ENCODE results near the gene ACKR2. TPM values are rescaled to one million over a fixed set of nuclear protein-coding genes. Genes with fewer than 3 reads are reported as not detected.

The ACKR2 gene
- total RNA-seq, 1 experiment from 2014 or later = not detected

GRCh38 chr3:42864321-42864950 lies 55.2 kb downstream of the ACKR2 start:
- no peak overlapping the region for H2BK15ac ChIP-seq (ENCODE audit: low read depth, low read length)
- H4K20me1 ChIP-seq (ENCODE audit: control insufficient read depth, insufficient read depth, insufficient read length) = no peaks in the 10 kb centered on the region
- H3K4me2 ChIP-seq (ENCODE audit: insufficient read depth, insufficient read length, low read length) = no peak overlapping the region
- TF ChIP-seq CTCF (conservative IDR thresholded peaks at IDR 0.05) = no peak
- peaks cover 22% of the 10 kb centered on the region for H3K27me3 Mint-ChIP-seq (ENCODE audit: low read depth)
- WGBS (ENCODE audit: extremely low coverage, insufficient read length, low lambda C conversion rate) = no CpG with 5 or more reads among the region's 15 CpGs
- H2BK120ac ChIP-seq (ENCODE audit: low read depth, low read length, poor library complexity, severe bottlenecking) = no peak overlapping the region
- no peak overlapping the region for H3K23ac ChIP-seq (ENCODE audit: insufficient read length, low read depth, low read length)
- no peaks in the 10 kb centered on the region for H3K4me1 Mint-ChIP-seq
- H3K36me3 Mint-ChIP-seq (ENCODE audit: insufficient read depth in 1 of 3, low read depth in 3 of 3) = no peaks in the 10 kb centered on the region
- no peaks in the 10 kb centered on the region for H3K79me2 ChIP-seq (ENCODE audit: insufficient read depth, low read length)
- H3K27ac Mint-ChIP-seq = no peak overlapping the region
- H3K27me3 ChIP-seq (ENCODE audit: insufficient read depth, low read length) = no peaks in the 10 kb centered on the region
- H2AK5ac ChIP-seq (ENCODE audit: insufficient read length, low read length) = no peak overlapping the region
- H3K56ac ChIP-seq (ENCODE audit: insufficient read length, low read depth, low read length) = no peak overlapping the region
- H2BK12ac ChIP-seq (ENCODE audit: insufficient read length, low read depth, low read length) = no peak overlapping the region
- H3K4me3 Mint-ChIP-seq = no peak overlapping the region
- no peak overlapping the region for H2AFZ ChIP-seq (ENCODE audit: low read length)
- no peaks in the 10 kb centered on the region for H3K23me2 ChIP-seq (ENCODE audit: insufficient read length, low read depth, low read length, poor library complexity, severe bottlenecking)
- no peak overlapping the region for H3T11ph ChIP-seq (ENCODE audit: low read length)
- no peak for DNase-seq
- no peaks in the 10 kb centered on the region for H3K9me3 ChIP-seq (ENCODE audit: control insufficient read depth, low read depth, low read length)
- no peak overlapping the region for H3K4ac ChIP-seq (ENCODE audit: low read depth, low read length)
- no peak overlapping the region for H3K14ac ChIP-seq (ENCODE audit: insufficient read depth, low read length)
- H3K9ac ChIP-seq (ENCODE audit: extremely low read depth, insufficient read length, low read length) = no peak overlapping the region
- H3K9me3 Mint-ChIP-seq = peaks cover 0 to 4% of the 10 kb centered on the region in 2 experiments; a peak in 1 of 5 replicates
- no peak overlapping the region for H4K91ac ChIP-seq (ENCODE audit: insufficient read length, low read depth, low read length)
- no peak overlapping the region for H3K18ac ChIP-seq (ENCODE audit: insufficient read length, low read depth, low read length)
- H4K5ac ChIP-seq (ENCODE audit: insufficient read length, low read depth, low read length) = no peak overlapping the region
- H3K79me1 ChIP-seq (ENCODE audit: insufficient read depth, low read depth, low read length, poor library complexity, severe bottlenecking) = no peaks in the 10 kb centered on the region
- H3K27ac ChIP-seq (ENCODE audit: insufficient read length, low read depth, low read length) = no peak overlapping the region
- no peak overlapping the region for H4K8ac ChIP-seq (replicated peaks; ENCODE audit: insufficient read length, low read depth, low read length)
- H2BK5ac ChIP-seq (ENCODE audit: insufficient read length, low read length) = no peak overlapping the region
- H3K4me1 ChIP-seq (ENCODE audit: insufficient read depth, low read length) = no peaks in the 10 kb centered on the region
- no peak overlapping the region for H2BK20ac ChIP-seq (ENCODE audit: low read depth, low read length, poor library complexity, severe bottlenecking)
